Neutrophil (primary cell): Measurements from ENCODE around the gene USP25.

Experiments
- H3K27ac ChIP-seq: fragments of 200-600 bp; sonication (generic); 2 replicates; pipeline ENCODE4 v1.5.1; 2016; ENCODE audit warnings: mild to moderate bottlenecking, moderate library complexity
- H3K27me3 ChIP-seq: fragments of 200-600 bp; sonication (generic); 2 replicates; pipeline ENCODE4 v1.6.0; 2016; ENCODE audit warnings: mild to moderate bottlenecking
- H3K36me3 ChIP-seq: fragments of 200-600 bp; sonication (generic); 2 replicates; pipeline ENCODE4 v1.5.1; 2017
- H3K4me1 ChIP-seq, 2 experiments: fragments of 200-600 bp in 1 of 2; sonication (generic) in 1 of 2; 1 replicate in 1 of 2; 2 replicates in 1 of 2; pipeline versions ENCODE4 v1.5.1 to v1.6.1; 2013 to 2016; ENCODE audit warnings: low read depth in 1 of 2, low read length in 1 of 2, mild to moderate bottlenecking in 1 of 2, moderate library complexity in 1 of 2; ENCODE audit not compliant: control insufficient read depth in 1 of 2, insufficient read depth in 1 of 2
- H3K4me3 ChIP-seq, 2 experiments: fragments of 200-600 bp in 1 of 2; sonication (generic) in 1 of 2; 1 replicate in 1 of 2; 2 replicates in 1 of 2; pipeline ENCODE4 v1.5.1; 2013 to 2016; ENCODE audit warnings: low read depth in 1 of 2, low read length in 1 of 2, mild to moderate bottlenecking in 1 of 2, moderate library complexity in 1 of 2
- H3K9me3 ChIP-seq: fragments of 200-600 bp; sonication (generic); 2 replicates; pipeline ENCODE4 v1.5.1; 2016
- TF ChIP-seq, protein P1 (sequence below): fragments of 200-600 bp; sonication (generic); IDR thresholded peaks from 2 replicates; pipeline ENCODE4 v1.5.1; 2016; ENCODE audit warnings: antibody characterized with exemption

The USP25 gene

DNA sequence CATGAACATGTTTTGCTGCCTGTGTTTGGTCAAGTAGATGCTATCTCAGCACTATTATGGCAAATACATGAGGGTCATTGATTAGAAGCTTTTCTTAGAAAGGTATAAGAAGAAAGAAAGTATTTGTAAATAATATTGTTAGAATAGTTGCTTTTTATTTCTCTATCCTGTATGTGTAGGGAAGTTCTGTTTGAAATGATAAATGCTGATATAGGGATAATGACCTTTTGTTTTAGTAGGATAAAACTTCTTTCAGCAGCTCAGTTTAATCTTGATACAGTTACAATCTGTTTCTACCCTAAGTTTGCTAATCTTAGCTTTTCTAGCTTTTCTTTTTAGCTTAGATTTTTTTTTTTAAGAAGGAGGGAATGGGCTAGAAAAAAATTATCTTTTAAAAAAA, 63.3 kb downstream of the USP25 start:
- no peak overlapping the region for H3K27ac ChIP-seq
- no peaks in the 10 kb centered on the region for H3K4me1 ChIP-seq
- no peaks in the 10 kb centered on the region for H3K9me3 ChIP-seq
- TF ChIP-seq, protein P1, sequence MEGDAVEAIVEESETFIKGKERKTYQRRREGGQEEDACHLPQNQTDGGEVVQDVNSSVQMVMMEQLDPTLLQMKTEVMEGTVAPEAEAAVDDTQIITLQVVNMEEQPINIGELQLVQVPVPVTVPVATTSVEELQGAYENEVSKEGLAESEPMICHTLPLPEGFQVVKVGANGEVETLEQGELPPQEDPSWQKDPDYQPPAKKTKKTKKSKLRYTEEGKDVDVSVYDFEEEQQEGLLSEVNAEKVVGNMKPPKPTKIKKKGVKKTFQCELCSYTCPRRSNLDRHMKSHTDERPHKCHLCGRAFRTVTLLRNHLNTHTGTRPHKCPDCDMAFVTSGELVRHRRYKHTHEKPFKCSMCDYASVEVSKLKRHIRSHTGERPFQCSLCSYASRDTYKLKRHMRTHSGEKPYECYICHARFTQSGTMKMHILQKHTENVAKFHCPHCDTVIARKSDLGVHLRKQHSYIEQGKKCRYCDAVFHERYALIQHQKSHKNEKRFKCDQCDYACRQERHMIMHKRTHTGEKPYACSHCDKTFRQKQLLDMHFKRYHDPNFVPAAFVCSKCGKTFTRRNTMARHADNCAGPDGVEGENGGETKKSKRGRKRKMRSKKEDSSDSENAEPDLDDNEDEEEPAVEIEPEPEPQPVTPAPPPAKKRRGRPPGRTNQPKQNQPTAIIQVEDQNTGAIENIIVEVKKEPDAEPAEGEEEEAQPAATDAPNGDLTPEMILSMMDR, result no peak
- H3K36me3 ChIP-seq, result no peaks in the 10 kb centered on the region
- H3K4me3 ChIP-seq, result no peak overlapping the region
- H3K27me3 ChIP-seq, result no peaks in the 10 kb centered on the region

DNA sequence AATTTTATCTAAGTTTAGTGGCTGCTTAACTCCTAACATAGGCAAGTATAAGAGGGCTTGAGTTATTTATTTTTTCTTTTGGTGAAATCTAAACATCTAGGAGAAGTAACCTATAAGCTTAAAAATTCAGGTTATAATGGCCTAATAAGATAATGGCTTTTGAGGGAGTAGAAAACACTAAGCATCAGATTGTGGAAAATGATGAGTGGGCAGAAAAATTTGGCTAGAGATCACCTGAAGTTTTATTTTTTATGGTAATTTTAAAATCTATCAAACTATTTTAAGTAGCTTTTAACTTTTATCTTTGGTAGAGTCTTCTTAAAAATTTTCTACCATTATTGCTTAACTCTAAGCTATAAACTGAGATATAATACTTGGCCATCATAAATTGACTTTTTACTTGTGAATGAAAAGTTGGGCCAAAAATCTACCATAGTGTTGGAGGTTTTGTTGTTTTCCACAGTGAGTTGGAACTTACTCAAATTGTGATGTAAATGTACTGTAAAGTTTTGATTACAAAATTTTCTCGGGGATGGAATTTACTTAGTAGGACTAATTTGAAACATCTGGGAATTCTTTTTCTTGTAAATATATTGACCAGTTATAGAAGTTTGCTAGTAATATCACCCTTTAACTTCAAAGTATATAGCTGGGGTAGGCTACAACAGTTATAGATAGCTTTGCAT, 63.9 kb downstream of the USP25 start:
- Histone ChIP-seq H3K4me3 (no peak overlapping the region), H3K27ac (no peak overlapping the region), H3K36me3 (no peaks in the 10 kb centered on the region), H3K9me3 (no peaks in the 10 kb centered on the region), H3K4me1 (no peaks in the 10 kb centered on the region), H3K27me3 (no peaks in the 10 kb centered on the region)
- TF ChIP-seq, protein P1, result no peak

GRCh38 chr21:15794277-15794912, 64.6 kb downstream of the USP25 start:
- Histone ChIP-seq H3K27me3 (no peaks in the 10 kb centered on the region), H3K36me3 (no peaks in the 10 kb centered on the region), H3K4me1 (no peaks in the 10 kb centered on the region), H3K9me3 (no peaks in the 10 kb centered on the region), H3K27ac (no peak overlapping the region), H3K4me3 (no peak overlapping the region)
- TF ChIP-seq, protein P1, result no peak

DNA sequence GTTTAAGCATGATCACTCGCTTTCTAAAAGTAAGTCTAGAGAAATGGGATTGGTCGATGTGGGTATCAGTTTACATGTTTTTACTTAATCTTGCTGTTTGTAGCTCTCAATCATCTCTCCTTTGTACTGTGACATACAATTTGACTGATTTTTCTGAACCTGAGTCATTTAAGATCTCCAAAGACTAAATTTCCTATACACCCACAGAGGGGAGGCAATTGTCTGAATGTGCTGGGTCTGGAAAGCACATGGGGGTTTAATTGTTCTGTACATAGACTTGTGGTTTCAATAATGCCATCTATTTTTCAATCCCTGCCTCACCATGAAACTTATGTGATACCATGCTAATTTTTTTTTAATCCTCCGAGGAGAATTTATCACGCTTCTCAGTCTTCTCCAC, 65.8 kb downstream of the USP25 start:
- Histone ChIP-seq H3K27me3 (no peaks in the 10 kb centered on the region), H3K4me1 (no peaks in the 10 kb centered on the region), H3K36me3 (no peaks in the 10 kb centered on the region), H3K27ac (no peak overlapping the region), H3K4me3 (no peak overlapping the region), H3K9me3 (no peaks in the 10 kb centered on the region)
- TF ChIP-seq, protein P1, result no peak

DNA sequence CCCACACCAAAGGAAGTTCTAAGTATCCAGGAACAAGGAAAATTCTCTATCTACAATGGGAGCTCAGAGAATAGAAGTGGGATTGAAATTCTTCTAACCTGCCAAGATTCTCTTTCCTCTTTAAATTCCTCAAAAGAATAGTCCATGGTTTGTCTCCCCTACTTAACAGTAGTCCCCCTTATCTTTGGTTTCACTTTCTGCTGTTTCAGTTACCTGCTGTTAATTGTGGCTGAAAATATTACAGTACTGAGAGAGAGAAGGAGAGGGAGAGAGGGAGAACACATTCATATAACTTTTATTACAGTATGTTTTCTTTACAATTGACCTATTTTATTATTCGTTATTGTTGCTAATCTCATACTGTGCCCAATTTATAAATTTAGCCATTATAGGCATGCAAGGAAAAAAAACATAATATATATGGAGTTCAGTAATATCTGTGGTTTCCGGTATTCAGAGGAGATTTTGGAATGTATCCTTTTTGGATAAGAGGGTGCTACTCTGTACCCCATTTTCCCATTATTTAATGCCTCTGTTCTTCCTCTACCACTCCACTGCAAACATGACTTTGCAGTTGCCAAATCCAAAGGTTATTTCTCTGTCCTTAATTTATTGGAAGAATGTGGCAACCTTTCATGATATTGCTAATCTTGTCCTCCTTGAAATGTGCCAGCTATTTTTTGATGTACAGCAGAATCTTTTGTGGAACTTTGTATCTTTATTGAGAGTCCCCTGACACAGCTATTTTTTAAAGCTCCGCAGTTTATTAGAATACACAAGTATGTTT, 68.0 kb downstream of the USP25 start:
- H3K36me3 ChIP-seq, result no peaks in the 10 kb centered on the region
- H3K27ac ChIP-seq, result no peak overlapping the region
- H3K4me3 ChIP-seq, result no peak overlapping the region
- H3K9me3 ChIP-seq, result no peaks in the 10 kb centered on the region
- no peaks in the 10 kb centered on the region for H3K4me1 ChIP-seq
- H3K27me3 ChIP-seq, result no peaks in the 10 kb centered on the region
- TF ChIP-seq, protein P1, result no peak
